Measurements from ENCODE around the gene CDH11.

The CDH11 gene

GRCh38 chr16:64975821-64976220 lies 146.0 kb downstream of the CDH11 start:
- H3K27ac Mint-ChIP-seq: no peak overlapping the region
- no peaks in the 10 kb centered on the region for H3K36me3 Mint-ChIP-seq
- DNase-seq: no peak

GRCh38 chr16:64974381-64974780 lies 147.5 kb downstream of the CDH11 start:
- Mint-ChIP-seq H3K9me3 (no peaks in the 10 kb centered on the region), H3K36me3 (no peaks in the 10 kb centered on the region), H3K4me1 (no peaks in the 10 kb centered on the region), H3K27ac (no peak overlapping the region), H3K27me3 (no peaks in the 10 kb centered on the region), H3K4me3 (no peak overlapping the region)
- CTCF ChIA-PET: no interaction called here
- DNase-seq: no peak

More at GRCh38 chr16:64975821-64976220, 146.0 kb downstream of the CDH11 start:
- H3K4me3 Mint-ChIP-seq: no peak overlapping the region
- CTCF ChIA-PET: interaction anchor here (1.0 kb wide), 1 partner anchor 18 kb away, joined by 4 read pairs; no protein-coding TSS in a partner anchor
- peaks cover 8% of the 10 kb centered on the region for H3K9me3 Mint-ChIP-seq
- H3K4me1 Mint-ChIP-seq: no peaks in the 10 kb centered on the region
- no peaks in the 10 kb centered on the region for H3K27me3 Mint-ChIP-seq

- Mint-ChIP-seq H3K4me3 (no peak overlapping the region), H3K27me3 (no peaks in the 10 kb centered on the region), H3K27ac (no peak overlapping the region), H3K4me1 (no peaks in the 10 kb centered on the region), H3K36me3 (no peaks in the 10 kb centered on the region), H3K9me3 (no peaks in the 10 kb centered on the region)
- DNase-seq: no peak
- CTCF ChIA-PET: no interaction called here
Measured at GRCh38 chr16:64973171-64973570, 148.7 kb downstream of the CDH11 start.

- CTCF ChIA-PET: no interaction called here
- Mint-ChIP-seq H3K27ac (no peak overlapping the region), H3K9me3 (no peaks in the 10 kb centered on the region), H3K36me3 (no peaks in the 10 kb centered on the region), H3K4me3 (no peak overlapping the region), H3K4me1 (no peaks in the 10 kb centered on the region), H3K27me3 (no peaks in the 10 kb centered on the region)
- no peak for DNase-seq
Measured at GRCh38 chr16:64971171-64971570, 150.7 kb downstream of the CDH11 start.

GRCh38 chr16:64969221-64969620 lies 152.6 kb downstream of the CDH11 start:
- Mint-ChIP-seq H3K27ac (no peak overlapping the region), H3K9me3 (no peaks in the 10 kb centered on the region), H3K36me3 (no peaks in the 10 kb centered on the region), H3K4me3 (no peak overlapping the region), H3K27me3 (no peaks in the 10 kb centered on the region), H3K4me1 (no peaks in the 10 kb centered on the region)
- DNase-seq: no peak
- CTCF ChIA-PET: no interaction called here

GRCh38 chr16:64968539-64968938 lies 153.3 kb downstream of the CDH11 start:
- no peak overlapping the region for H3K4me3 Mint-ChIP-seq
- no peak for DNase-seq
- CTCF ChIA-PET: no interaction called here
- H3K27me3 Mint-ChIP-seq: no peaks in the 10 kb centered on the region
- H3K4me1 Mint-ChIP-seq: no peaks in the 10 kb centered on the region
- no peaks in the 10 kb centered on the region for H3K36me3 Mint-ChIP-seq
- H3K27ac Mint-ChIP-seq: no peak overlapping the region
- no peaks in the 10 kb centered on the region for H3K9me3 Mint-ChIP-seq

GRCh38 chr16:64964126-64964540 lies 157.7 kb downstream of the CDH11 start:
- no peaks in the 10 kb centered on the region for H3K4me1 Mint-ChIP-seq
- no peaks in the 10 kb centered on the region for H3K36me3 Mint-ChIP-seq
- peaks cover 9% of the 10 kb centered on the region for H3K9me3 Mint-ChIP-seq
- no peak overlapping the region for H3K4me3 Mint-ChIP-seq
- CTCF ChIA-PET: no interaction called here
- no peak for DNase-seq
- no peaks in the 10 kb centered on the region for H3K27me3 Mint-ChIP-seq
- no peak overlapping the region for H3K27ac Mint-ChIP-seq

- H3K36me3 Mint-ChIP-seq: no peaks in the 10 kb centered on the region
- no peak overlapping the region for H3K4me3 Mint-ChIP-seq
- CTCF ChIA-PET: no interaction called here
- no peak for DNase-seq
- no peaks in the 10 kb centered on the region for H3K4me1 Mint-ChIP-seq
- H3K9me3 Mint-ChIP-seq: peaks cover 9% of the 10 kb centered on the region
- H3K27me3 Mint-ChIP-seq: no peaks in the 10 kb centered on the region
- no peak overlapping the region for H3K27ac Mint-ChIP-seq
Measured at GRCh38 chr16:64962786-64963185, 159.1 kb downstream of the CDH11 start.

- Mint-ChIP-seq H3K4me3 (no peak overlapping the region), H3K27me3 (no peaks in the 10 kb centered on the region), H3K27ac (no peak overlapping the region), H3K4me1 (no peaks in the 10 kb centered on the region), H3K36me3 (no peaks in the 10 kb centered on the region), H3K9me3 (peaks cover 9% of the 10 kb centered on the region)
- no peak for DNase-seq
- CTCF ChIA-PET: interaction anchor here (1.1 kb wide), 1 partner anchor 18 kb away, joined by 4 read pairs; no protein-coding TSS in a partner anchor
Measured at GRCh38 chr16:64957246-64957645, 164.6 kb downstream of the CDH11 start.

GRCh38 chr16:64952177-64952576 lies 169.7 kb downstream of the CDH11 start:
- CTCF ChIA-PET: no interaction called here
- no peak for DNase-seq
- no peak overlapping the region for H3K4me3 Mint-ChIP-seq
- H3K36me3 Mint-ChIP-seq: no peaks in the 10 kb centered on the region
- H3K9me3 Mint-ChIP-seq: peaks cover 14% of the 10 kb centered on the region
- H3K27ac Mint-ChIP-seq: no peak overlapping the region
- no peaks in the 10 kb centered on the region for H3K27me3 Mint-ChIP-seq
- H3K4me1 Mint-ChIP-seq: no peaks in the 10 kb centered on the region

GRCh38 chr16:64951193-64951592 lies 170.7 kb downstream of the CDH11 start:
- no peak overlapping the region for H3K4me3 Mint-ChIP-seq
- no peaks in the 10 kb centered on the region for H3K36me3 Mint-ChIP-seq
- peaks cover 13% of the 10 kb centered on the region for H3K9me3 Mint-ChIP-seq
- H3K4me1 Mint-ChIP-seq: no peaks in the 10 kb centered on the region
- CTCF ChIA-PET: interaction anchor here (0.6 kb wide), 1 partner anchor 518 kb away, joined by 3 read pairs; no protein-coding TSS in a partner anchor
- H3K27ac Mint-ChIP-seq: no peak overlapping the region
- DNase-seq: no peak
- H3K27me3 Mint-ChIP-seq: no peaks in the 10 kb centered on the region

- H3K27me3 Mint-ChIP-seq: no peaks in the 10 kb centered on the region
- H3K27ac Mint-ChIP-seq: no peak overlapping the region
- peaks cover 18% of the 10 kb centered on the region for H3K9me3 Mint-ChIP-seq
- H3K4me1 Mint-ChIP-seq: no peaks in the 10 kb centered on the region
- CTCF ChIA-PET: interaction anchor here (0.6 kb wide), 1 partner anchor 518 kb away, joined by 3 read pairs; no protein-coding TSS in a partner anchor
- no peak for DNase-seq
- no peak overlapping the region for H3K4me3 Mint-ChIP-seq
- H3K36me3 Mint-ChIP-seq: no peaks in the 10 kb centered on the region
Measured at GRCh38 chr16:64950731-64951130, 171.1 kb downstream of the CDH11 start.

GRCh38 chr16:64950262-64950661 lies 171.6 kb downstream of the CDH11 start:
- Mint-ChIP-seq H3K4me3 (no peak overlapping the region), H3K27ac (no peak overlapping the region), H3K9me3 (peaks cover 18% of the 10 kb centered on the region), H3K36me3 (no peaks in the 10 kb centered on the region), H3K27me3 (no peaks in the 10 kb centered on the region), H3K4me1 (no peaks in the 10 kb centered on the region)
- no peak for DNase-seq
- CTCF ChIA-PET: no interaction called here

- H3K4me3 Mint-ChIP-seq: no peak overlapping the region
- no peaks in the 10 kb centered on the region for H3K4me1 Mint-ChIP-seq
- H3K27ac Mint-ChIP-seq: no peak overlapping the region
- H3K27me3 Mint-ChIP-seq: no peaks in the 10 kb centered on the region
- no peaks in the 10 kb centered on the region for H3K36me3 Mint-ChIP-seq
- CTCF ChIA-PET: no interaction called here
- H3K9me3 Mint-ChIP-seq: peaks cover 23% of the 10 kb centered on the region
- DNase-seq: no peak
Measured at GRCh38 chr16:64948056-64948455, 173.8 kb downstream of the CDH11 start.

GRCh38 chr16:64947651-64948050 lies 174.2 kb downstream of the CDH11 start:
- peaks cover 23% of the 10 kb centered on the region for H3K9me3 Mint-ChIP-seq
- H3K36me3 Mint-ChIP-seq: no peaks in the 10 kb centered on the region
- CTCF ChIA-PET: no interaction called here
- no peak overlapping the region for H3K4me3 Mint-ChIP-seq
- H3K27ac Mint-ChIP-seq: no peak overlapping the region
- DNase-seq: no peak
- H3K4me1 Mint-ChIP-seq: no peaks in the 10 kb centered on the region
- H3K27me3 Mint-ChIP-seq: no peaks in the 10 kb centered on the region

- DNase-seq: no peak
- CTCF ChIA-PET: no interaction called here
- Mint-ChIP-seq H3K9me3 (peaks cover 2% of the 10 kb centered on the region), H3K27ac (no peak overlapping the region), H3K4me1 (no peaks in the 10 kb centered on the region), H3K27me3 (no peaks in the 10 kb centered on the region), H3K36me3 (no peaks in the 10 kb centered on the region), H3K4me3 (no peak overlapping the region)
Measured at GRCh38 chr16:64933885-64934284, 188.0 kb downstream of the CDH11 start.

All from activated naive CD4-positive, alpha-beta T cell treated with anti-CD3 and anti-CD28 coated beads, Interleukin-2, amount 10 ng/mL, durations not matched to agents 7 days and 5 days (primary cell).